Calu3 (cell line): Measurements from ENCODE around the gene INO80C. TPM values are rescaled to one million over a fixed set of nuclear protein-coding genes. Genes with fewer than 3 reads are reported as not detected.

Experiments used
- Bru-seq: library from RNA; stranded (reverse); fragments of 400-500 nt; gene quantifications from one replicate; lab custom pipeline; 2021; lab: Mats Ljungman, UMichigan
- BruChase-seq, 2 experiments: library from RNA; stranded (reverse); fragments of 400-500 nt; gene quantifications; one replicate each; lab custom pipeline; 2021; lab: Mats Ljungman, UMichigan
- BruUV-seq: library from RNA; stranded (reverse); fragments of 400-500 nt; replicated peaks from 2 replicates; lab custom pipeline; 2021; lab: Mats Ljungman, UMichigan
- CTCF ChIA-PET: fragments of 300-600 bp; sonication (Branson Sonifier 250); formaldehyde crosslinking; loops from one replicate; lab custom pipeline; 2022; ENCODE audit warnings: antibody characterized with exemption; lab: Charles Lee
- DNase-seq: peaks from one replicate; pipeline ENCODE4 v3.0.0; 2022
- H3K27ac Mint-ChIP-seq: one replicate; pipeline ENCODE4 v1.8.0; 2022; ENCODE audit warnings: mixed read lengths; ENCODE audit not compliant: unreplicated experiment
- H3K27me3 Mint-ChIP-seq: one replicate; pipeline ENCODE4 v1.8.0; 2022; ENCODE audit warnings: mixed read lengths; ENCODE audit not compliant: unreplicated experiment
- H3K36me3 Mint-ChIP-seq: one replicate; pipeline ENCODE4 v1.8.0; 2022; ENCODE audit warnings: mild to moderate bottlenecking, moderate library complexity, mixed read lengths; ENCODE audit not compliant: insufficient read depth, unreplicated experiment
- H3K4me1 Mint-ChIP-seq: one replicate; pipeline ENCODE4 v1.8.0; 2022; ENCODE audit warnings: mild to moderate bottlenecking, low read depth, mixed read lengths; ENCODE audit not compliant: unreplicated experiment
- H3K4me3 Mint-ChIP-seq: one replicate; pipeline ENCODE4 v1.8.0; 2022; ENCODE audit warnings: mild to moderate bottlenecking, low read depth, moderate library complexity, mixed read lengths; ENCODE audit not compliant: unreplicated experiment
- H3K9me3 Mint-ChIP-seq: one replicate; pipeline ENCODE4 v1.8.0; 2022; ENCODE audit warnings: low read depth, mixed read lengths; ENCODE audit not compliant: unreplicated experiment
- CTCF ChIP-seq: fragments of 200-600 bp; IDR thresholded peaks from one replicate; pipeline ENCODE4 v1.8.0; 2022; ENCODE audit warnings: antibody characterized with exemption; ENCODE audit not compliant: unreplicated experiment
- intact Hi-C: fragments of 100-400 bp; cut with micrococcal nuclease; formaldehyde crosslinking; loops from one replicate; pipeline ENCODE4 v1.10.0; 2022; ENCODE audit not compliant: unreplicated experiment
- long read RNA-seq: library from polyadenylated mRNA; stranded (forward); transcript quantifications from one replicate; pipeline ENCODE4 v2.0.0, GENCODE V29; 2022
- total RNA-seq: library from RNA; stranded (reverse); gene quantifications from 2 replicates; pipeline ENCODE4 v1.2.3, GENCODE V29; 2022

INO80C gene
- total RNA-seq: 27.0 and 41.9 TPM in 2 replicates
- percentile 75 among the genes with signal in this experiment for Bru-seq, nascent RNA
- percentile 85 among the genes with signal in this experiment for BruChase-seq, experiment 1, labeled RNA remaining after a 6-hour chase
- BruChase-seq, experiment 2, labeled RNA remaining after a 2-hour chase: percentile 88 among the genes with signal in this experiment
- long read RNA-seq, transcript INO80C-202 (5 exons, 974 nt): major isoform, 30 of 67 reads
- long read RNA-seq, partial matches to known transcripts: 23 of 67 reads
- long read RNA-seq, other reads (novel, unspliced or antisense): 9 of 67 reads

GRCh38 chr18:35497370-35498197 lies at the start of gene INO80C:
INO80C (minus strand) TSS chr18:35497960; CDS start chr18:35497874, 86 bp downstream.
- no peak for TF ChIP-seq CTCF
- H3K36me3 Mint-ChIP-seq: peaks cover 14% of the 10 kb centered on the region
- TSS peak; percentile 97 for BruUV-seq
- DNase-seq: peak; percentile 91
- H3K9me3 Mint-ChIP-seq: no peaks in the 10 kb centered on the region
- H3K27ac Mint-ChIP-seq: peak within 1 kb of the TSS; percentile 98
- H3K4me3 Mint-ChIP-seq: peak within 1 kb of the TSS; percentile 83
- H3K27me3 Mint-ChIP-seq: no peaks in the 10 kb centered on the region
- H3K4me1 Mint-ChIP-seq: peaks cover 32% of the 10 kb centered on the region
- CTCF ChIA-PET: interaction anchor here (0.6 to 1.9 kb wide), 5 partner anchors 9 to 119 kb away, joined by 3 to 14 read pairs (median 4); no protein-coding TSS in a partner anchor
- intact Hi-C loops: loop anchor here (2.0 kb wide), 1 partner anchor 19 kb away; no protein-coding TSS in a partner anchor

DNA sequence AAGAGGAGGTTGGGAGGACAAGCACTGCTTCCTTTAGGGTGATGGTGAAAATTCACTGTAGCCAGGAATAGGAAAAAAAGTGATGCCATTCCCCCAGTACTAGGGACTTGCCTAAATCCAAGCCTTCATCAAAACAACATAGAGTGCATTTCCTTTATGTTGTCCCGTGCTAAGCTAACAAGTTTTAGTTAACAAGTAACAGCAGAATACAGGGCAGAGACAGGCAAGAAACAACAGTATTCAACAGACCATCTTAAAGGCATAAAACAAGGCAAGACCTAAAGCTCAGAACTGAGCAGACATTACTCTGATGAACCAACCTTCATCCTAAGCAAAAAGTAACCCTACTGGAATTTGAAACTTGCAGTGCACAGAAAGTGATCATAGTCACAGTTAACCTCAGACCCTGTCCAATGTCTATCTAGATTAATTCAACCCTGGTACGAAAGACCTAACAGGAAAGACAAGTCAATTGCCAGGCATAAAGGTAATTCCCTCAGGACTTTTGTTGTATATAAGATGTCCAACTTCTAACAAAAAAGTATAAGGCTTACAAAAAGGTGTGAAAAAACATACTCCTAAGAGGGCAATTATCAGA lies 49.3 kb upstream of the INO80C start:
- no TSS peak for BruUV-seq
- Mint-ChIP-seq H3K4me3 (no peak overlapping the region), H3K27ac (peak overlapping the region; percentile 73), H3K36me3 (no peaks in the 10 kb centered on the region), H3K4me1 (peaks cover 19% of the 10 kb centered on the region), H3K27me3 (no peaks in the 10 kb centered on the region), H3K9me3 (no peaks in the 10 kb centered on the region)
- DNase-seq: no peak
- TF ChIP-seq CTCF: no peak
- CTCF ChIA-PET: interaction anchor here (0.5 to 0.8 kb wide), 6 partner anchors 9 to 1247 kb away, joined by 3 to 6 read pairs (median 4); no protein-coding TSS in a partner anchor
- intact Hi-C loops: no loop called here

GRCh38 chr18:35542356-35542755 lies 44.6 kb upstream of the INO80C start:
- Mint-ChIP-seq H3K4me1 (peaks cover 20% of the 10 kb centered on the region), H3K36me3 (no peaks in the 10 kb centered on the region), H3K27me3 (no peaks in the 10 kb centered on the region), H3K27ac (no peak overlapping the region), H3K4me3 (no peak overlapping the region), H3K9me3 (no peaks in the 10 kb centered on the region)
- intact Hi-C loops: no loop called here
- no TSS peak for BruUV-seq
- CTCF ChIA-PET: interaction anchor here (0.7 kb wide), 1 partner anchor 39 kb away, joined by 7 read pairs; no protein-coding TSS in a partner anchor
- no peak for TF ChIP-seq CTCF
- DNase-seq: no peak

GRCh38 chr18:35535297-35535696 lies 37.5 kb upstream of the INO80C start:
- Mint-ChIP-seq H3K9me3 (peaks cover 7% of the 10 kb centered on the region), H3K36me3 (no peaks in the 10 kb centered on the region), H3K4me1 (no peaks in the 10 kb centered on the region), H3K27me3 (no peaks in the 10 kb centered on the region), H3K4me3 (no peak overlapping the region), H3K27ac (no peak overlapping the region)
- CTCF ChIA-PET: no interaction called here
- intact Hi-C loops: no loop called here
- BruUV-seq: no TSS peak
- no peak for TF ChIP-seq CTCF
- DNase-seq: no peak
